ENCODE measurements around the gene PSTPIP1.

Gene PSTPIP1

DNA sequence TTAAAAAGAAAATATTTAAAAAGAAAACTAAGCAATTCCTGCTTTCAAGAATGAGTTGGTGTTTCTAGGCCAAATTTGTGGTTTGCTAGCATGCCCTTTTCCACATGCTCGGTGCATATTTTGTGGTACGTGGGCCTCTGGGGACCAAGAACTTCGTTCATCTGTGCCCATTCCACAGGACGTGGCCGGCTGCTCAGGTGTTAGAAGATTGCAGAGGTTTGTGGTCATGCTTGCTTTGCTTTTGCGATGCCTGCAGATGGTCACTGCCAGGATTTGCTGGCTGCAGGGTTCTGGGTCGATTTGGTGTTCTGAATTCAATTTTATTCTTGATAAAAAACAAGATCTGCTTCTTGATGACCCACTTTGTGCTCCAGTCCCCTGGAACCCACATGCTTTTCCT is 7.5 kb downstream of the PSTPIP1 start:
- Histone ChIP-seq H3K9me3 (ENCODE audit: control insufficient read depth, insufficient read depth, low read depth, low read length) (no peaks in the 10 kb centered on the region), H3K36me3 (ENCODE audit: control insufficient read depth, insufficient read depth, low read length) (no peaks in the 10 kb centered on the region), H3K9ac (ENCODE audit: low read length) (no peak overlapping the region), H3K4me1 (ENCODE audit: control insufficient read depth, insufficient read depth, low read length) (no peaks in the 10 kb centered on the region; the same call in 1 of the 2 replicates), H3K4me3 (ENCODE audit: low read depth, low read length) (no peak overlapping the region), H3K27ac (ENCODE audit: low read depth, low read length) (no peak overlapping the region), H3K27me3 (ENCODE audit: control insufficient read depth, insufficient read depth, low read length) (no peaks in the 10 kb centered on the region)

DNA sequence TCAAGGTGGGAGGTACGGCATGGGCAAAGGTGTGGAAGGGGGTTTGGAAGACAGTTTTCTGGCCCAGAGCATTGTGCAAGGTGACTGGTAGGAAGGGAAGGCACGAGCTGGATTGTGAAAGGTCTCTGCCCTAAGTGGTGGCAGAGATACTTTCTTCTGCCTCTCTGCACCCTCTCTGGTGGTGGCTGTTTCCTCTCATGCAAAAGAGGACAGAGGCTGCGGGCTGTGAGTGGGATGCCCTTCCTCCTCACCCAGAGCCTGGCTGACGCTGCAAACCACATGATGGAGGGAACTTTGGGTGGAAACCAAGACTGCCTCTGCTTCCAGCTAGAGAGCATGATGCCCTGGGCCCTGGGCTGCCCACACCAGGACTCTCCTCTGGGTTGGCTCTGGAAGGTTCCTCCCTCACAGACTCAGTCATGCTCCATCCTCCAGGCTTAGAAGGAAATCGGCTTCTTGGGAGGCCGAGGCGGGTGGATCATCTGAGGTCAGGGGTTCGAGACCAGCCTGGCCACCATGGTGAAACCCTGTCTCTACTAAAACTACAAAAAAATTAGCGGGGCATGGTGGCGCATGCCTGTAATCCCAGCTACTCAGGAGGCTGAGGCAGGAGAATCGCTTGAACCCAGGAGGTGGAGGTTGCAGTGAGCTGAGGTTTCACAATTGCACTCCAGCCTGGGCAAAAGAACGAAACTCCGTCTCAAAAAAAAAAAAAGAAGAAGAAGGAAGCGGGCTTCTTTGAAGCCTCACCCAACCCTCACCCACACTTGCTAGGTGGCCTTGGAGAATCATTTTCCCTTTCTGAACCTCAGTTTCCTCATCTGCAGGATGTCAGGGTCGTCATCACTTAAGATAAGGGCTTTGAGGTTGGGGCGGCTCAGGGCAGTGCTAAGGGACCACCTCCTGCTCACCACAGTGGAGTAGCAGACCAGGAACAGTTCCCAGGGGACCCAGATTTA is 8.3 kb downstream of the PSTPIP1 start:
- Histone ChIP-seq H3K27me3 (ENCODE audit: control insufficient read depth, insufficient read depth, low read length) (no peaks in the 10 kb centered on the region; the same call in 1 of the 2 replicates), H3K9me3 (ENCODE audit: control insufficient read depth, insufficient read depth, low read depth, low read length) (no peaks in the 10 kb centered on the region), H3K9ac (ENCODE audit: low read length) (no peak overlapping the region), H3K4me1 (ENCODE audit: control insufficient read depth, insufficient read depth, low read length) (no peaks in the 10 kb centered on the region; the same call in 1 of the 2 replicates), H3K4me3 (ENCODE audit: low read depth, low read length) (no peak overlapping the region), H3K27ac (ENCODE audit: low read depth, low read length) (no peak overlapping the region), H3K36me3 (ENCODE audit: control insufficient read depth, insufficient read depth, low read length) (no peaks in the 10 kb centered on the region)

DNA sequence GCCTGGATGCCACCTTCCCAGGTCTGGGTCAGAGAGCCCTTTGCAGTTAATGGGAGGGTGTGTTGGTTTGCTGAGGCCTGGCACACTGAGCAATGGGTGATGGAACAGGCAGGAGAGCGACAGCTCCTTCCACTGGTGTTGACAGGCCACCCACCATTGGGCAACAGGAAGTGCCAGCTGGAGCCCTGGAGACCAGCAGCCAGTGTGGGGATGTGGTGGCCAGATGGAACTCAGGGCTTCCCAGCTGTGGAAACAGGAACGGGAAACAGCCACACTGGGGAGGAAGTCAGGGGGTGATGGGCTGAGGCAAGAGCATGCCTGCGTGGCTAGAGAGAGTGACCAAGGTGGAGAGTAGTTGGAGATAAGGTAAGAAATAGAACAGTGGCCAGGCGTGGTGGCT is 9.3 kb downstream of the PSTPIP1 start:
- H3K4me1 ChIP-seq (ENCODE audit: control insufficient read depth, insufficient read depth, low read length), result no peaks in the 10 kb centered on the region
- H3K9ac ChIP-seq (ENCODE audit: low read length), result no peak overlapping the region

DNA sequence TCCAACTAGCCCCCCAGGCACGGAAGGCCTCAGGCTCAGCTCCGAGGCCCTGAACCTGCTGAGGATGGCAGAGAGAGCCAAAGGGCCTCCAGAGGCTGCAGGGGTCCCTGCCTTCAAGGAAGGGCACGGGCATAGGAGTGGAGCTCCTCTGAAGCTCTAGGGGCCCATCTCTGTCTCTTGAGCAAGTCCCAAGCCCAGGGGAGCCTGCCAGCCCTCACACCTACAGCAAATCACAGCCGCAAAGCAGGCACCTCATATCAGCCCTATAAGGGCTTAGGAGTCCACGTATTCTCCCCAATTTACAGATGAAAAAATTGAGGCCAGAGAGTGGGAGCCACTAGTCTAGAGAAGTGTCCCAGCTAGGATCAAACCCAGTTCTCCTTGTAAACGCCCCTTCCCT is 14.2 kb downstream of the PSTPIP1 start:
- Histone ChIP-seq H3K27me3 (ENCODE audit: control insufficient read depth, insufficient read depth, low read length) (no peaks in the 10 kb centered on the region; the same call in 1 of the 2 replicates), H3K4me3 (ENCODE audit: low read depth, low read length) (no peak overlapping the region), H3K9ac (ENCODE audit: low read length) (no peak overlapping the region), H3K27ac (ENCODE audit: low read depth, low read length) (no peak overlapping the region), H3K9me3 (ENCODE audit: control insufficient read depth, insufficient read depth, low read depth, low read length) (no peaks in the 10 kb centered on the region), H3K4me1 (ENCODE audit: control insufficient read depth, insufficient read depth, low read length) (no peaks in the 10 kb centered on the region; the same call in 1 of the 2 replicates), H3K36me3 (ENCODE audit: control insufficient read depth, insufficient read depth, low read length) (no peaks in the 10 kb centered on the region)

More for the DNA sequence above, 9.3 kb downstream of the PSTPIP1 start:
- no peaks in the 10 kb centered on the region for H3K9me3 ChIP-seq (ENCODE audit: control insufficient read depth, insufficient read depth, low read depth, low read length)
- no peak overlapping the region for H3K4me3 ChIP-seq (ENCODE audit: low read depth, low read length)
- no peak overlapping the region for H3K27ac ChIP-seq (ENCODE audit: low read depth, low read length)
- H3K27me3 ChIP-seq (ENCODE audit: control insufficient read depth, insufficient read depth, low read length), result no peaks in the 10 kb centered on the region; the same call in 1 of the 2 replicates
- no peaks in the 10 kb centered on the region for H3K36me3 ChIP-seq (ENCODE audit: control insufficient read depth, insufficient read depth, low read length)

DNA sequence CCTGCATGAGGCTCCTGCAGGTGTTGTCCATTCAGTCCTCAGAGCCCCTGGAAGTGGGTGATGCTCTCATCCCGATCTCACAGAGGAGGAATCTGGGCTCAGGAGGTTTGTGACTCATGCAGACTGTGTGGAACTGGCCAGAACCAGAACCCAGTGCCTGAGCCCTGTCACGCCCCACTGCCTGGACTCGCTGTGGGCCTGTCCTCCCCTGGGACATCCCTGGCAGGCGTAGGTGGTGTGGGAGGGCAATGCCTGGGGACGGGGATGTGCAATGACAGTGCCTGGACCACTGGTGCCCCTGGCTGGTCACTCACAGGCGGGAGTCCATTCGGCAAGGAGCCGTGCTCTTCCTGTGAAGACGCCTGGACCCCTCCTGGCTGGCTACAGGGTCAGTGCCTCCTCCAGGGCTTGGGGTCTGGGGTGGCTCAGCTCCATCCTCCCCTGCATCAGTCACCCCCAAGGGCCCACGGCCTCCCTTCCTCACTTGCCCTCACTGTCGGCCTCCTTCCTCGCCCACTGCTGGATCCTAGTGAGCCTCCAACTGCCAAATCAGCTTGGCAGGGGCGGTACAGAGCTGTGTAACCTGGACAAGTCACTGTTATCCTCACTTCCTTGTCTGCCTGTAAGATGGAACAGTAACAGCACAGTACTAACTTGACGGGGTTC is 14.9 kb downstream of the PSTPIP1 start:
- no peaks in the 10 kb centered on the region; the same call in 1 of the 2 replicates for H3K4me1 ChIP-seq (ENCODE audit: control insufficient read depth, insufficient read depth, low read length)
- no peak overlapping the region for H3K9ac ChIP-seq (ENCODE audit: low read length)
- no peak overlapping the region for H3K27ac ChIP-seq (ENCODE audit: low read depth, low read length)
- no peak overlapping the region for H3K4me3 ChIP-seq (ENCODE audit: low read depth, low read length)
- H3K36me3 ChIP-seq (ENCODE audit: control insufficient read depth, insufficient read depth, low read length), result no peaks in the 10 kb centered on the region
- no peaks in the 10 kb centered on the region for H3K9me3 ChIP-seq (ENCODE audit: control insufficient read depth, insufficient read depth, low read depth, low read length)
- no peaks in the 10 kb centered on the region; the same call in 1 of the 2 replicates for H3K27me3 ChIP-seq (ENCODE audit: control insufficient read depth, insufficient read depth, low read length)

DNA sequence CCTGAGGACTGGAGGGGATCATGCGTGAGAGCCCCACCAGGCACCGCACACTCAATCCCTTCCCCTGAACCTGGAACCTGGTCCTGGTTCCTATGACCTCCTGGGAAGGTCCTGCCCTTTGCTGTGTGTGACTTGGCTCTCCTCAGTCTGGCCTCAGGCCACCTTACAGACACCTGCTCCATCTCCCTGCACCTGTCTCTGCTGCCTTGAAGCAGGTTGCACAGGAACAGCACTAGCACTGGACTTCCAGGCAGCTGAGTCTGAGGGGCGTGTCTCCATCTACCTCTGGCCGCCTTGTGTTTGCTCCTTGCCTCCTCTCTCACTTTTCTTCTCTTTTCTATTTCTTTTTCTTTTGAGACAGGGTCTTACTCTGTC is 15.4 kb downstream of the PSTPIP1 start:
- Histone ChIP-seq H3K9ac (ENCODE audit: low read length) (no peak overlapping the region), H3K27ac (ENCODE audit: low read depth, low read length) (no peak overlapping the region), H3K36me3 (ENCODE audit: control insufficient read depth, insufficient read depth, low read length) (no peaks in the 10 kb centered on the region), H3K27me3 (ENCODE audit: control insufficient read depth, insufficient read depth, low read length) (no peaks in the 10 kb centered on the region; the same call in 1 of the 2 replicates), H3K4me1 (ENCODE audit: control insufficient read depth, insufficient read depth, low read length) (no peaks in the 10 kb centered on the region; the same call in 1 of the 2 replicates), H3K9me3 (ENCODE audit: control insufficient read depth, insufficient read depth, low read depth, low read length) (no peaks in the 10 kb centered on the region), H3K4me3 (ENCODE audit: low read depth, low read length) (no peak overlapping the region)

DNA sequence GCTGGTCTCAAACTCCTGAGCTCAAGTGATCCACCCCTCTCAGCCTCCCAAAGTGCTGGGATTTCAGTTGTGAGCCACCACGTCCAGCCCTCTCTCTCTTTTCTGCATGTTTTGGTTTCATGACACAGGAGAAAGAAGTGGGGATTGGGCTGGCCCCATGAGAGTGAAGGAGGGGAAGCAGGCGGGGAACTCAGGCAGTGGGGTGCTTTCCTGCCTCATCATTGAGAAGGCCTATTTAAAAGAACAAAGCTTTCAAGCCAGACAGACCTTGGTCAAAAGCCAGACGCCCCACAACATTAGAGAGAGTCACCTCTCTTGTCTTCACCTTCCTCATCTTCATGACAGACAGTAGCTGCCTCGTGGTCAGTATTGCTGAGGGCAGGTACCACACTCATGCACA is 15.9 kb downstream of the PSTPIP1 start:
- Histone ChIP-seq H3K36me3 (ENCODE audit: control insufficient read depth, insufficient read depth, low read length) (no peaks in the 10 kb centered on the region), H3K9ac (ENCODE audit: low read length) (no peak overlapping the region), H3K4me3 (ENCODE audit: low read depth, low read length) (no peak overlapping the region), H3K4me1 (ENCODE audit: control insufficient read depth, insufficient read depth, low read length) (peaks cover under 1% of the 10 kb centered on the region; the same call in 1 of the 2 replicates), H3K27me3 (ENCODE audit: control insufficient read depth, insufficient read depth, low read length) (no peaks in the 10 kb centered on the region; the same call in 1 of the 2 replicates), H3K27ac (ENCODE audit: low read depth, low read length) (no peak overlapping the region), H3K9me3 (ENCODE audit: control insufficient read depth, insufficient read depth, low read depth, low read length) (no peaks in the 10 kb centered on the region)

DNA sequence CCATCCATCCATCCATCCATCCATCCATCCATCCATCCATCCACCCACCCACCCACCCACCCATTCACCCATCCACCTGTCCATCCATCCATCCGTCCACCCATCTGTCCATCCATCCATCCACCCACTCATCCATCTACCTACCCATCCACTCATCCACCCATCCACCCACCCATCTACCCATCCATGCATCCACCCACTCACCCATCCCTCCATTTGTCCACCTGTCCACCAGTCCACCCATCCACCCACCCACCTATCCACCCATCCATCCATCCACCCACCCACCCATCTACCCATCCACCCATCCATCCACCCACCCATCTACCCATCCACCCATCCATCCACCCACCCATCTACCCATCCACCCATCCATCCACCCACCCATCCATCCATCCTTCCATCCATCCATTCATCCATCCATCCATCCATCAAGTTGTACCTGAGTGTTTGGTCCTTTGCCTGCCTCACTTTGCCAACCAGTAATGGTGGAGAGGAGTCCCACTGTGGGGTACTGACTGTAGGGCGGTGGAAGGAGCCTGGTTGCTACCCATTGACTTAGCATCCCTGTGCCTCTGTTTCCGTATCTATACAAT is 17.3 kb downstream of the PSTPIP1 start:
- no peak overlapping the region for H3K9ac ChIP-seq (ENCODE audit: low read length)
- no peak overlapping the region for H3K27ac ChIP-seq (ENCODE audit: low read depth, low read length)
- H3K36me3 ChIP-seq (ENCODE audit: control insufficient read depth, insufficient read depth, low read length), result no peaks in the 10 kb centered on the region
- no peak overlapping the region for H3K4me3 ChIP-seq (ENCODE audit: low read depth, low read length)
- no peaks in the 10 kb centered on the region for H3K9me3 ChIP-seq (ENCODE audit: control insufficient read depth, insufficient read depth, low read depth, low read length)
- H3K4me1 ChIP-seq (ENCODE audit: control insufficient read depth, insufficient read depth, low read length), result peaks cover 3% of the 10 kb centered on the region; the same call in 1 of the 2 replicates
- no peaks in the 10 kb centered on the region; the same call in 1 of the 2 replicates for H3K27me3 ChIP-seq (ENCODE audit: control insufficient read depth, insufficient read depth, low read length)

DNA sequence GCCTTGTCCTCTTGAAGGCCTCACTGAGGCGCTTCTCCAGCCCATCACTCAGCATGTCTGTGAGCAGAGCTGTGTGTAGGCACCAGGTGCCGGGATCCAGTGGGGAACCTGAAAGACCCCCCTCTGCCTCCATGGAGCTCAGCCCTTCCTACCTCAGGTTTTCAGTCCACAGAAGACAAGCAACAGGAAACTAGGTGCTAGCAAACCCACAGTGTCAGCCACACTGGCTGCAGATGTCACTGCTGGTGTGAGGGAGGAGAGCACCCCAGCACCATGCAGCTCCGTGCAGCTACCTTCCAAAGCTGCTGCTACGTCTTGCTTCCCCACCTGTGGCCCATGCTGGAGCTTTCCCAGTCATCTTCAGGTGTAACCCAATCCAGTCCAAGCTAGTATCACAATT is 17.9 kb downstream of the PSTPIP1 start:
- Histone ChIP-seq H3K4me1 (ENCODE audit: control insufficient read depth, insufficient read depth, low read length) (peaks cover 3% of the 10 kb centered on the region; the same call in 1 of the 2 replicates), H3K4me3 (ENCODE audit: low read depth, low read length) (no peak overlapping the region), H3K36me3 (ENCODE audit: control insufficient read depth, insufficient read depth, low read length) (no peaks in the 10 kb centered on the region), H3K27me3 (ENCODE audit: control insufficient read depth, insufficient read depth, low read length) (no peaks in the 10 kb centered on the region; the same call in 1 of the 2 replicates), H3K9ac (ENCODE audit: low read length) (no peak overlapping the region), H3K9me3 (ENCODE audit: control insufficient read depth, insufficient read depth, low read depth, low read length) (no peaks in the 10 kb centered on the region), H3K27ac (ENCODE audit: low read depth, low read length) (no peak overlapping the region)

DNA sequence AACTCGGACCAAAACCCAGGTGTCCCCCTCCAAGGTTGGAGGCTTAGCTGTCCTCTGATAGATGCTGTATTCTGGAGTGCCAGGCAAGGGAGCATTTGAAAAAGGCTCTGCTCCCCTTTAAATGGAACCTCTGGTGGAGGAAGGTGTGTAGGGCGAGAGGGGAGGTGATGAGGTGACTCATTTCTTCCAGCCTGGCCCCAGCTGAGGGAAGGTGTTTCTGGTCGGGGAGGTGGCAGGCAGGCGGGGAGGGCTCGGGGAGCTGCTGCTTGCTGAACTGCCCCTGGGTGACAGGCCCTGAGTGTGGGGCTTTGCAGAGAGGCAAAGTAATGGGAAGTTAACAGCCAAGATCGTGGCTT is 18.8 kb downstream of the PSTPIP1 start:
- Histone ChIP-seq H3K4me3 (ENCODE audit: low read depth, low read length) (no peak overlapping the region), H3K36me3 (ENCODE audit: control insufficient read depth, insufficient read depth, low read length) (no peaks in the 10 kb centered on the region), H3K4me1 (ENCODE audit: control insufficient read depth, insufficient read depth, low read length) (peaks cover 3% of the 10 kb centered on the region; the same call in 1 of the 2 replicates), H3K27ac (ENCODE audit: low read depth, low read length) (no peak overlapping the region), H3K9me3 (ENCODE audit: control insufficient read depth, insufficient read depth, low read depth, low read length) (no peaks in the 10 kb centered on the region), H3K9ac (ENCODE audit: low read length) (no peak overlapping the region), H3K27me3 (ENCODE audit: control insufficient read depth, insufficient read depth, low read length) (no peaks in the 10 kb centered on the region)

All from HUES6 (cell line).